Right renal cortex interstitium (tissue), 3 donors: Measurements from ENCODE around the gene SON. TPM values are rescaled to one million over a fixed set of nuclear protein-coding genes. Genes with fewer than 3 reads are reported as not detected.
A peak's percentile ranks its signal among the peaks of the same experiment; 100 is the strongest.
"Not testable (repeated sequence)": the region's sequence is repeated elsewhere in the genome, so short reads cannot be mapped to it uniquely, and the experiment has no call there.

Experiments used
- DNase-seq, 3 donors: peaks; one replicate each; pipeline ENCODE4 v3.0.0-alpha.2; 2013; ENCODE audit warnings: low read depth in 3 of 3, low spot score in 2 of 3
- polyA plus RNA-seq, 3 donors: library from polyadenylated mRNA; unstranded; fragments of 120-200 nt; gene quantifications; one replicate each; pipeline ENCODE4 v1.2.1, GENCODE V29; 2013; ENCODE audit not compliant: insufficient read length in 3 of 3

The SON gene
- polyA plus RNA-seq, 3 donors = 306 to 347 (median 321) TPM

DNA sequence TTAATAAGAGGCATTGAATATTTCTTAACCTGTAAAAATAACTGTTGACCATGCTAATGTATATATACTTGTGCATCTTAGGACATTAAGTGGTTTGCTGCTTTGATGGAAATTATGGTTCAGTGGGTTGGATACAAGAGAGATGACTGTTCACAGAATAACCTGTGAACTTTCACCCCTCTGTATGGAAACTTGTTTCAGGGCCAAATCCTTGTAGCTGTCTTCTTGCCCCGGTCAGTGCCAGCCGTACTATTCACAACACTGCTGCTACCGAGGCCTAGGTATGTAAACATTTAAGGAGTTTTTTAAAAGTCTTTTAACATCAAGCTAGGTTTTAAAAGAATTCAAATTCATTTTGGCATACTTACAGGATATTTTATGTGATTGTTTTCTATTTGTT is 29.5 kb downstream of the SON start:
- no peak for DNase-seq

DNA sequence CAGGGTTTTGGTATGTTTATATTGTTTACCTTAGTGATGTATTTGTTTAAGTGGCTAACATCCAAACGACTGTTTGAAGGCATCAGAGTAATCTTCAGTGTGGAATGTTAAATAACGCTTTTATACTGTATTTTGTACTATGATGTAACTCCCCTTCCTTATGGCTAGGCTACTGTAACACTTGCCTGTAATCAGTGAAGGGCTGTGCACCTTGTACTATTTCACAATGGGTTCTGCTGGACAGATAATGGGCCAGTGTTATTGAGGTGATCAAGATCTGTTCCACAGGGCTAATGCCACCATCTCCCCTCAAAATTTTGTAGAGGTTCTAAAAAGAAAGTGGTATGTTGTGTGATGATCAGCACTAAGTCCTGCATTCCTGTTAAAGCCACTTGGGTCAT is 33.9 kb downstream of the SON start:
- not testable (repeated sequence) for DNase-seq

DNA sequence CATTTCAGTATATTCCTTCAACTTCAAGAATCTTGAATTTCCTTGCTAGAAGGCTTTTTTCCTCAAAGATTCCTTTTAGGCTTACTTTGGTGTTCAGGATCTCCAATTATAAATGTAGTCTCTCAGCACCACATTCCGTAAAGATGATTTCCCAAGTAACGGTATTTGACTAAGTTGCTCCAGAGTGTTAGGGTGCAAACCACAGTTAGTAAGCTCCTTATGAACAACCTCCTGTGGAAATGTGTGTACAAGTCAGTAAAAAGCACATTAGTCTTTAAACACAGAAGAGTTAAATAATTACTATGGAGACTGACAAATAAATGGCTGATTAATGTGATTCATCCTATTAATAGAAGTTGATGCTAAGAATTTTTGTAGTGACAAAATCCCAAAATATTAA is 35.4 kb downstream of the SON start:
- DNase-seq = no peak

DNA sequence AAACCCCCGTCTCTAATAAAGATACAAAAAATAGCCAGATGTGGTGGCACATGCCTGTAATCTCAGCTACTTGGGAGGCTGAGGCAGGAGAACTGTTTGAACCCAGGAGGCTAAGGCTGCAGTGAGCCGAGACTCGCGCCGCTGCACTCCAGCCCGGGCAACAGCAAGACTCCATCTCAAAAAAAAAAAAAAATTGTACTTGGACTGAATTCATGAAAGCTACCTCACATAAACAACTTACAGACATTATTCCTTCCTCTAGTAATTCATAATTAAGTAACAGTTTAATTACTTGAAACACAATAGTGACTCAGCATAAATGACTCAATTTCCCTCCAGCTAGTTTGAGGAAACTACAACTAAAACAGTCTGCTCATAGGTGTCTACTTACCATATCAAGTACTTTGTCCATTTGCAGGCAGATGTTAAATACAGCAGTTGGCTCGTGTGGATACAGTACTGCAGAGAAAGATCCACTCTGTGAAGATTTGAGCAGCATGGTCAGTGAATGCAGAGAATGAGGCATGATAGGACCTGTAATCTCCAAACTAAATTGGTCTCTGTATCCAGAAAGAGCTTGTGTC is 36.2 kb downstream of the SON start:
- DNase-seq = no peak

DNA sequence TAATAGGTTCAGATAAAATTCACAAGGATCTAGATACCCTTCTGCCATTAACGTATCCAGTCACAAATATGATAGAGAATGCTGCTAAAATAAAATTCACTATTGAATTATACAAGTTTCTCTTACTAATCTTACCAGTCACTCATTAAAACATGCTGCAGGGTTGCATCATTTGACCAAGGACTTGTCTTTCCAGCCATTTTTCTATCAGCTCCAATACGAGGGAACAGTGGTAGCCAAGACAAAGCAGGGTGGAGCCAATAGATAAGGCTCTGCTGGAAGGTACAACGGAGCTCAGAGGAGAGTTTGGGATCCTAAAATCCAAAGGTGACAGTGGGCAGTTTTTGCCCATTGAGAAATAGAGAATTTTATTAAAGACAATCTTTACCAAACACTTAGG is 41.6 kb downstream of the SON start:
- no peak for DNase-seq

DNA sequence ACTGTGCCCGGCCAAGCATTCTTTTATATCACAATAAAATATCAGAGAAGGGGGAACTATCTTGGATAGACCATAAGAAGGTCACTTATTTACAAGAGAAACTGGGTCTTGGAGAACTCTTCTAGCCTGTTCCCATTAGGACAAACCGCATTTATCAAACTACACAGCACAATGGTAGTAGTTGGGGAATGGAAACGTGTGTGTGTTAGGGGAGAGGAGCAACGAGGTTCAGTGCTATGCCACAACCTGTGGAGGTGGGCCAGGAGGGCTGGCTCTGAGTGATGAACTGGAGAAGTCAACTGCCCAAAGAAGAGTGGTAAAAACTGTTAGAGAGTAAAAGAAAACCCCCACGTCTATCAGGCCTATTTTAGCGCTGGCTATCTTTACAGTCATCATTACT is 44.1 kb downstream of the SON start:
- no peak for DNase-seq

DNA sequence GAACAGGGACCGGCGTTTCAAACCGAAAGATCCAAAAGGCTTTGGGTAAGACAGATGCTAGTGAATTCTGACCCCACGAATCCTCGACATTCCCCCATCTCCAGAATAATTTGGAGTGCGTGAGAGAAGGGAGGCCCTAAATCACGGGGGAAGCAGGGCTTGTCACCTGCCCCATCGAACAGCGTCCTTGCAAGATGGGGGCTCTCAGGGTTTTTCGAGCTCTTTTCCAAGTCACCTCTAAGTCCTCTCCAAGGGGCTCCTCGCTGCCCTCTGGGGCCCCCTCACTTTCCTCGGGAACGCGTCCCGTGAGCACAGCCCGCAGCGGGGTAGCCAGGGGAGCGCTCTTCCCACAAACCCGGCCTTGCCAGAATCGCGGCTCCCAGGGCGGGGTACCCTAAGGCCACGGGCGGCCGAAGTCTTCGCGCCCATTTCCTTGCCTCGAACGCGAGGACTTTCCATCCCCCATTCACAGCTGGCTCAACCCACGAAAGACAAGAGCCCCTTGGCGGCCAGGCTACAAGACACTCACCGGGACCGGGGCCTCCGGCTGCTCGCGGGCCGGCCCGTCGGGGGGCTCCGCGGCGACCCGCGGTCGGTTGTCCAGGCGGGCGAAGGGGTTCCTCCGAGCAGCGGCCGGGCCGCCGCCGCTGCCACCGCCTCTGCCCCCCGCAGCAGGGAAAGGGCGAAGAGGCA is 45.1 kb downstream of the SON start:
- DNase-seq = peak in 2 of 3 donors; percentile 25 to 27

DNA sequence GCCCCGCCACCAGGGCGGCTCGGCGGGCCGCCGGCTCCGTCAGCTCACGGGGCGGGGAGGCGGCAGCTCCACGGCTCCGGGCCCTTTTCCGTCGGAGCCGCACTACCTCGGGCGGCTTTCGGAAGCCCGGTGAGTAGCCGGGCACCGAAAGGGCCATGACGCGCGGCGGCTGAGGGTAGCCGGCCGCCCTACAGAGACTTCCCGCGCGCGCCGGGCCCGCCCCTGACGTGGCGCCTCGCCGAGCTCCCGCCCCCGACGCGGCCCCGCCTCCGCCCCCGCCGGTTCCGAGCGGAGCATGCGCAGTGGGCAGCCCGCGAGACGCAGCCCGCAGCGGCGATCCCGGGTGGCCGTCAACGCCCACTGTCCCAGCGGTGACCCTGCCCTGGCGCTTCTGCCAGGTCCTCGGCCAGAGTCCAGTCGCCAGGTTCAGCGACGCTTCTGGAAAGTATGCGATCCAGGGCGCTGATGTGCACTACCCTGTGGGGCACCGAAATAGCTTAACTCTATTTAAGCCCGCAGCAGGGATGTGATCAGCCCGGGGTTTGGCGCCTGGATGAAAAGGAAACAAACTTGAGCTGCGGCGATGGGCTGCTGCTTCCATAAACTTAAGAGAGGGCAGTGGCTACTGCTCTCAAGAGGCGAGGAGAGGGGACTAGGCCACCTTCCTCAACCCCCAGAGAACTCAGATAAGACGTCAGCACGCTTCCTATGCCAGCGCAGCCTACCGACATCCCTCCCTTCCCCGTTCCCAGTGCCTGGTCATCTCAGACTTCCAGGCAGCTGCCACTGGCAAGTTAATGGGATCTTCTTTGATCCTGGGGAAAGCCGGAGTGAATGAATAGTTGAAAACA is 45.9 kb downstream of the SON start, which contains the start of gene DONSON:
Gene DONSON (minus strand): TSS at position 200 of the 851 bp plus-strand sequence. CDS start 43 bp downstream, at position 157.
- peak; percentile 74 to 82 (median 74) for DNase-seq

DNA sequence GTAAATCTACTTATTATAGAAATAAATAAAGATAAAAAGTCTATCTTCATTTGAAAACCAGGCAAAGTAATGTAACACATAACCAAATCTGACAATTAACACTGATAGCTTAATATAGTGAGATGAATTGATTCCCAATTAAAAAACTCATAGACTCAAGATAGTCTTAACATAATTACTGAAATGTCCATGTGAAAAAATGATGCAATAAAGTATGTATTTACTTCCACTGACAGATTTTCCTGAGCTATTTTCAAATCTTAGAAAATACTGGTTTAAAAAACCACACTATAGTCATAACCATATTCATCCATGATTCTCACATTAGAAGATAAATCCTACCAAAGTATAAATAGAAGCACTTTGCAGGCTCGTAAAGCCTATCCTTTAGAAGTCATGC is 55.2 kb downstream of the SON start:
- DNase-seq = no peak

DNA sequence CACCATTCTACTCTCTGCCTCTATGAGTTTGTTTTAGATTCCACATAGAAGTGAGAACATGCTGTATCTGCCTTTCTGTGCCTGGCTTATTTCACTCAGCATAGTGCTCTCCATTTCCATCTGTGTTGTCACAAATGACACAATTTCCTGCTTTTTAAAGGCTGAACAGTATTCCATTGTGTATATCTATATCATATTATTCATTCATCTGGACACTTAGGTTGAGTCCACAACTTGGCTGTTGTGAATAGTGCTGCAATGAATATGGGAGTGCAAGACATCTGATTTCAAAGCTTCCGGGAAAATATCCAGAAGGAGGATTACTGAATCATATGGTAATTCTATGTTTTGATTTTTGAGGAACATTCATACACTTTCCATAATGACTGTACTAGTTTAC is 65.7 kb downstream of the SON start:
- DNase-seq = no peak

DNA sequence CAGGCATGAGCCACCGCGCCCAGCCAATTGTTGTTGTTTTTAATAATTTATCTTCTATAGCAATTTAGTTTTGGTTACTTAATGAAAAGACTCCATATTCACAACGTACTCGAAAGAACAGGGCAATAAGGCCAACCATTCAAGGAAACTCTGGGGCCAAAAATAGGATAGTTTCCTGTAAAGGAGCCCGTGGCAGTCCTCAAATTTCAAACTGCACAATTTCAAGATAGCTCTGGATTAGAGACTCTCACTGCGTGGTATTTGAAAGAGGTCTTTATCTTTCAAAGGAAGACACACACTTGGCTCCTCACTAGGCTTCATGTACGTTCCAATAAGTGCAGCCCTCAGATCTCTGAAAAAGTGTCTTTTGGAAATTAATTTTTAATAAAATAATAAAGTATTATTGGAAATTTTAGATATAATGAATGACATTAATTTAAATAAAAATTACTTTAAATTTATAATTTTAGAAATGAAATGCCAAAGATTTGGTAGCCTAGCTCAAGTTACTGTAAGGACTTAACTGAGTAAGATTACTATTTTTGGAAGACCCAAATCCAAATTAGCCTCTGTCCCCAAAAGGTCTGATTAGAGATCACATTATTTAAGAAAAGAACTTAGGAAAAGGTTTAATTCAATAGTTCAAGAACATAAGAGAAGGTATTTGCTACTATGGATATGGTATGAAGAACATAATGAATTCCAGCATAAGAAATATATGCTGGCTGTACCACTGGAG is 68.3 kb downstream of the SON start:
- no peak for DNase-seq

DNA sequence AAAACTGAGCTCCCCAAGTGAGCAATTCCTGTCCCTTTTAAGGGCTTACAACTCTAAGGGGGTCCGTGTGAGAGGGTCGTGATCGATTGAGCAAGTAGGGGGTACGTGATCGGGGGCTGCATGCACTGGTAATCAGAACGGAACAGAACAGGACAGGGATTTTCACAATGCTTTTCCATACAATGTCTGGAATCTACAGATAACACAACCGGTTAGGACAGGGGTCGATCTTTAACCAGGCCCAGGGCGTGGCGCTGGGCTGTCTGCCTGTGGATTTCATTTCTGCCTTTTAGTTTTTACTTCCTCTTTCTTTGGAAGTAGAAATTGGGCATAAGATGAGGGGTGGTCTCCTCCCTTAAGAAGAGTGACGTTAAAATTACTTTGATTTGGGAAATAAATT is 74.7 kb downstream of the SON start:
- DNase-seq = not testable (repeated sequence)

DNA sequence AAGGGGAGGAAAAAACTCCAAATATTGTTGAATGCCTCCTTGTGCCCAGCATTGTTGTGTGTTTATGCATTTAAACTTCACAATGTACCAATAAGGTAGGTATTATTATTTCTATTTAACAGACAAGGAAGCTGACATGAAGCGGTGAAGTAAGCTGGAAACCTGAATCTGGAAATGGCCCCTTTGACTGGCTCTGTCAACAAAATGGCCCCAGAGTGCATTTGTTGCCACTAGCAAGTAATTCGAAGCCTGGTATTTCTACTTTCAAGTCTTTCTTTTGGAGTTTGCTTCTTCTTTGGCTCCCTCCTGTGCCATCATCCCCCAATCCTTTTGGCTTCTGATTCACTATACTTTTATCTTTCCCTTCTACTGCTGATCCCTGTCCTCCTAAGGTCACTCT is 75.6 kb downstream of the SON start:
- DNase-seq = no peak

DNA sequence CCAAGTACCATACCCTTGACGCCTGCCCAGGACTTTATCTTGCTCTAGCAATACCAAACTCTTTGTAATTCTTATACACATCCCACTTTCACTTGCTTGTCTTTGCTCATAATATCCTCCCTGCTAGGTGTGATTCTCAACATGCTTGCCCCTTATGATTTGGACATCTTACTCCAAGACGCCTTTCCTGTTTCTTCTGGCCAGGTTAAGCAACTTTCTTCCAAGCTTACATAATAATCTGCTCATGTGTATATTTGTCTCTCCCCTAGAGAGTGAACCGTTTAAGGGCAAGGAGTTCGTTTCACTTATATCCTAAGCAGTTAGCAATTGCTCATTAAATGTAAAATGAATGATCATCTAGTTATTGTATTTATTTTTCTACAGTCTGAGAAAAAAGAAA is 76.9 kb downstream of the SON start:
- DNase-seq = no peak

DNA sequence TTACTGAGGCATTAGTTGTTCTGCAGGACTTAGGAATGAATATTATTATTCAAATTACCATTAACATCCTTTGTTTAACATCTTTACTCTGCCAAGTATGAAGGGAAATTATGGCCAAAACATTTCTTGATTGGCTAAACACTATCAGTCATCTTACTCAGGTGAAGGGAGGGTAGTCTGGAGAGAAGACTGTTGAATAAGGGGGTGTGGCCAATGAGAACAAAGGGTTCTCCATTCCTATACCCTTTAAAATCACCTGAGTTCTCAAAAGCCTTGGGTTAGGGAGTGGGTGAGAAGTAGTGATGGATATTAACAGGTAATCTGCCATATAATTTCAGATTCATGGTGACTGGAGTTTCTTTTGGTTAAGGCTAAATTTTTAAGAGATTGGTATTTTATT is 79.4 kb downstream of the SON start:
- DNase-seq = no peak

DNA sequence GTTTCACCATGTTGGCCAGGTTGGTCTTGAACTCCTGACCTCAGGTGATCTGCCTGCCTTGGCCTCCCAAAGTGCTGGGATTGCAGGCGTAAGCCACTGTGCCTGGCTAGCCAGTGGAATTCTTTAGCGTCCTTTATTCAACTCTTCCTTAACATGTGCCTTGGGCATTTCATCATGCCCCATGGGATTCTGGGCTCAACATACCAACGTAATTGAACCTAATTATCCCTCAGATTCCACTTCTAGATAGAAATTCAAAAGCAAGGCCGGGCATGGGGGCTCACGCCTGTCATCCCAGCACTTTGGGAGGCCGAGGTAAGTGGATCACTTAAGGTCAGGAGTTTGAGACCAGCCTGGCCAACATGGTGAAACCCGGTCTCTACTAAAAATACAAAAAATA is 83.3 kb downstream of the SON start:
- not testable (repeated sequence) for DNase-seq

Other genes with a start within 250 kb of the SON start
- 10 to 100 TPM; 37.1 to 40.0 (median 39.2) TPM for gene IFNAR1, start 218.1 kb upstream of the SON start, polyA plus RNA-seq
- 10 to 100 TPM; 82.9 to 86.4 (median 86.0) TPM for gene IFNGR2, start 139.6 kb upstream of the SON start, polyA plus RNA-seq
- 10 to 100 TPM; 48.8 to 64.9 (median 60.5) TPM for gene TMEM50B, start 63.1 kb upstream of the SON start, polyA plus RNA-seq
- 1 to 10 TPM; 6.0 to 6.3 (median 6.1) TPM for gene DNAJC28, start 51.3 kb upstream of the SON start, polyA plus RNA-seq
- 10 to 100 TPM; 65.9 to 71.0 (median 70.9) TPM for gene GART, start 921 bp upstream of the SON start, polyA plus RNA-seq
- 10 to 100 TPM; 31.0 to 36.9 (median 32.5) TPM for gene DONSON, start 45.6 kb downstream of the SON start, polyA plus RNA-seq
- gene CRYZL1, start 98.7 kb downstream of the SON start, polyA plus RNA-seq = 10 to 100 TPM; 62.3 to 73.5 (median 64.6) TPM
- gene ITSN1, start 99.5 kb downstream of the SON start, polyA plus RNA-seq = 10 to 100 TPM; 37.6 to 39.5 (median 39.4) TPM